Stimulated activated CD8-positive, alpha-beta memory T cell treated with anti-CD3 and anti-CD28 coated beads, Interleukin-7, amount 100 ng/mL, for 4 hours (primary cell): ENCODE measurements around the gene RCSD1.

Source experiments
- DNase-seq, 2 donors: peaks; one replicate each; pipeline ENCODE4 v3.0.0-alpha.2; 2020; ENCODE audit warnings: low read depth in 2 of 2

RCSD1 gene

DNA sequence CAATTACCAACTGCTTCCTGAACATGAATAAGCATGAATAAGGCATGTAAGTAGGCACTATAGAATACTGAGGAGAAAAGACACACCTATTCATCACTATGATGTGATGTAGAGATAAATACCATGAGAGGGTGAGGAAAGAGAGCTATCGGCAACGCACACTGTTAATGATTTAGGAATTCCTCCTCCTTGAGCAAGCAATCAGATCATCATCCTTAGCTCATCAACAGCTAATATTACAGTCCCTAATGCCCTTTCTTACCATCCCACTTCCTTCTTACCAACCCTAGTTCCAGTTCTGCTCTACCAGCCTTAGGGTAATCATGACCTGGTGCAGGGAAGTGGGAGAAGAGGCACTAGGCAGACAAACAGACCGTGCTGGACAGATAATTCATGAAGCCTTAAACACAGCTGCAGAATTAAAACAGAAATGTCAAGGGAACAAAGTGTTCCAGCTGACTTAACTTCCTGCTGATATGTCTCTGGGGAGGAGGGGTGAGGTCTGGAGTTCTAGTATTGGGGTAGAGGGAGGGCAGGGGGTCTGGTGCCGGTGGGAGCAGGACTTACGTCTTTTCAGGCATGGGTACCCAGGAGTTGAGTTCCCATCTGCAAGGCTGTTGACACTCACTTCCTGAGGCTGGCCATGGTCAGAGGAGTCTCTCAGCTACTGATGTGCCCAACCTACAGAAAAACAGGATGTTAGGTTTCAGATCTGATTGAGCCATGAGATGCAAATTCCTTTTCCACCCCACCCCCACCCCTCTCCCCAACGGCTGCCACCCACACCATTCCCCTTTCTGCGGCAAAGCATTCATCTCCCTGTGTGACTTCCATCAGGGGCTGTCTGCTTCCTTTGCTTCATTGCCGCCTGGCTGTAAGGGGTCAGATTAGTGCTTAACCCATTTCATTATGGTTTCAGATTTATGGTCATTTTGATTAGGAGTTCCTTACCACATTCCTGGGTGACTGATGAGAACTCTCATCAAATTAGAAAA lies 12.6 kb upstream of the RCSD1 start:
- DNase-seq = no peak

DNA sequence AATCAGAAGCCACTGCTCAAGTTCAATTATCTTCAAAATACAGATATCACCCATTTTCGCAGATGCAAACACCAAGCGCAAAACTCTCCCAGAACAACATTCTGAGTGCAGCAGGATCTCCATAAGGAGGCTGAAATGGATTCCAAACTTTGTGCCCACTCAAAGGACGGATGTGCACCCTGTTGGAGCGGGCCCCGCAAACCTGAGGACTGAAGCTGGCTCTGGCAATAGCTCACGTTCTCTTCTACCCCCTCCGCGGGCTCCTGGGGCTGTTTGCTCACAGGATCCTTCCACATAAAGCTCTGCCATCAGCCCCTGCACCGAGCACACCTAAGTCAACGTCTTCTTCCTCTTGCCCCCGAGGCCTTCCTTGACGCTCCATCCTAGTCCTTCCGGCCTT lies 11.7 kb upstream of the RCSD1 start:
- DNase-seq = no peak

DNA sequence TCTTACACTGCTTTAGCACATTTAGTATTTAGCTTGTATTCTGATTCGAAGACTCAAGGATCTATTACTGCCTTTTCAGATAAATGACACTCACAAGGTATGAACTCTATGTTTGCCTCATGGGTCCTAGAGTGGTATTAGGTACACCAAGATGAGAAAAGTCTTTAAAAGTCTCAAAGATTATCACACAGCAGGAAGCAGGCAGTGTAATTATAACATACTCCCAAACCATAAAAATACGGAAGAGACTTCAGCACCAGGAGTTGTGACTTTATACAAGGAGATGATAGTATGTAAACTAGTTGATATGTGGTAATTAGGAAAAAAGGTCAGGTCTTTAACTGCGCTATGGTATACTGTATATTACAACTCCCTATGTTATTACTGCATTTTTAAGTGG lies 11.2 kb upstream of the RCSD1 start:
- no peak for DNase-seq

DNA sequence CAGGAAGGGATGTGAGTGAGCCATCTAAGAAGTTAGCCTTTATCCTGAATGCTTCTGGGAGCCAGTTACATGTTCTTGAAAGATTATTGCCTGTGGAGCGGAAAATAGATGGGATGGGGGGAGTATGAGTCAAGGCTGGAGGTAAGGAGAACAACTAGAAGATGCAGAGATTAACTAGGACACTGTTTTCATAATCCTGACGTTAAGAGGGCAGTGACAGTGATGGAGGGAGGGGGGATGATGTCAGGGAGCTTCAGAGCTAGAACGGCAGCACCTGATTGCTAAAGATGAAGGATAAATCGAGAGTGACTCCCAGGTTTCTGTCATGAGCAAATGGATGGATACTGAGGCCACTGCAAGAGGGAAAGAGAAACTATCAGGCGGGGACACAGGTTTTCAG lies 10.0 kb upstream of the RCSD1 start:
- DNase-seq = no peak

DNA sequence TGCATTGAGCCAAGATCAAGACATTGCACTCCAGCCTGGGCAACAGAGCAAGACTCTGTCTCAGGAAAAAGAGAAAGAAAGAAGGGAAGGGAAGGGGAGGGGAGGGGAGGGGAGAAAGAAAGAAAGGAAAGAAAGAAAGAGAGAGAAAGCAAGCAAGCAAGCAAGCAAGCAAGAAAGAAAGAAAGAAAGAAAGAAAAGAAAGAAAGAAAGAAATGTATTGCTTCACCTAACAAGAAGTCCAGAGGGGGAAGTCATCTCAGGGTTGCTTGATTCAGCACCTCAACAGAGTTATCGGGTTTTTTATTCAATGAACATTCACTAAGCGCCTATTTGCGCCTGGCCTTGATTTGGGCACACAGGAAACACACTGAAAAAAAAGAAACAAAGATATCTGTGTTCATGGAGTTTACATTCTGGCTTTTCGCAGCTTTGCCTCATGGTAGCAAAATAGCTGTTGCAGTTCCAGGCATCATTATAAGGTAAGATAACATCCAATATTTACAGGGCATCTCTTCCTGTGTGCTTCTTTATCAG lies 8.2 kb upstream of the RCSD1 start:
- DNase-seq = no peak

GRCh38 chr1:167623951-167624350 lies 6.1 kb upstream of the RCSD1 start:
- no peak for DNase-seq

DNA sequence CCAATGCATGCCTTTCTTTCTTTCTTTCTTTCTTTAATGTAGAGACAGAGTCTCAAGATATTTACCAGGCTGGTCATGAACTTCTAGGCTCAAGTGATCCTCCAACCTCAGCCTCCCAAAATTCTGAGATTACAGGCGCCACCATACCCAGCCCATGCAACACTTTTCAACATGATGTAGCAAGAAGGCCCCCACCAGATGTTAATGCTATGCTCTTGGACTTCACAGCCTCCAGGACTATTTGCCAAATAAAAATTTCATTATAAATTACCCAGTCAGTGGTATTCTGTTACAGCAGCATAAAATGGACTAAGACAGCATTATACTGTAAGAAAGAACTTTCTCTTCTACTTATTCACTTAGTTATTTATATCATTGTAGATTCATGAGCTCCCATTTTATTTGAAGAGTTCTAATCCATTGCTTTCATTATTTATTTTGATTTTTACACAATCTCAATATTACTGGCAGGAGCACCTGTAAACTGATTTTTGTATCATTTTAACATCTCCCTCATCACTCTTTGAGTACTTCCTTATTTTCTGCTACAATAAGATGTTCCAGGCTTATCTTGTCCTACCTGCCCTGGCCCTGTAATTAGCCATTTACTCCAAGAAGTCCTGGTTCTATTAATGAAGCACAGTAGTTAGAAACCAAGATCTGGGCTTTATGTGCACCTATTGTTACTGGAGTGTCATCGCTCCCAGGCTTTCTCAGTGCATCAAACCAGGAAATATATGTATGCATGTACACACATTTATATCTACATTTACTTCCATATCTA lies 4.8 kb upstream of the RCSD1 start:
- no peak for DNase-seq

GRCh38 chr1:167627615-167627864 lies 2.5 kb upstream of the RCSD1 start:
- DNase-seq = no peak

GRCh38 chr1:167627865-167628641 lies 2.0 kb upstream of the RCSD1 start:
- DNase-seq = peak; percentile 61 to 64

GRCh38 chr1:167628741-167629515 lies 1.1 kb upstream of the RCSD1 start:
- no peak for DNase-seq

DNA sequence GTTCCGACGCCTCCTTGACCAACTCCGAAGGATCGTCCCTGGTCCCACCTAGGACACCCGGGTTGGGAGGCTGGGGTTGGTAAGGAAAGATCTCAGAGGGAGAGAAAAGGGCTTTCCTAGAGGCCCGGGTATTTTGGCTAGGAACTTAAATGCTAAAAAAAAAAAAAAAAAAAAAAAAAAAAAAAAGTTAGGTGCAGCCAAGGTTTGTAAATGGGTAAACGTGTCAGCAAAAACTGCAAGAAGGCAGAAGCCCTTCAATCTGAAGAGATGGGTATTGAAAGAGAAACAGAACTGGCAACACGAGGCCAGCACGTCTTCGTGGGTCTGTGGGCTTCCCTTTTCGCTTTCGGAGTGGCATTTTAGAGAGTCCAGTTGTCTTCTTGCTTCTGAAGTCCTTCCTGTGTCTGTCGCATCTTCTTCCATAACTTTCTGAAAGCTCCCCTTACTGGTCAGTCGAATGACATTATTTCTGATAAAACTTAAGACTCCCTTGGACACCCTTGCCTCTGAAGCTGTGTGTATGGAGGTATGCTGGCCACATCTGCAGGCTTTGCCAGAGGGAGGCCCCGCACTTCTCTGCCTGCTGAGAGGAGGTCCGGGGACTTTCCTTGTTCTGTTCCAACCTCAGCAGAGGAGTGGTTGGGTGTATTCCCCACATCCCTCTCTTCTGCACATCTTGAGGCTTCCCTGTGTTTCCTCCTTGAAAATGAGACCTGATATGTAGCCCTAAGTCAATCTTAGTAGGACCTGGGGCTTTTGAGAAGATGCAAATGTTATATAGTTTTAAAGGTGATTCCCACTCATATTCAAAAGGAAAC lies 745 bp downstream of the RCSD1 start:
- DNase-seq = no peak

DNA sequence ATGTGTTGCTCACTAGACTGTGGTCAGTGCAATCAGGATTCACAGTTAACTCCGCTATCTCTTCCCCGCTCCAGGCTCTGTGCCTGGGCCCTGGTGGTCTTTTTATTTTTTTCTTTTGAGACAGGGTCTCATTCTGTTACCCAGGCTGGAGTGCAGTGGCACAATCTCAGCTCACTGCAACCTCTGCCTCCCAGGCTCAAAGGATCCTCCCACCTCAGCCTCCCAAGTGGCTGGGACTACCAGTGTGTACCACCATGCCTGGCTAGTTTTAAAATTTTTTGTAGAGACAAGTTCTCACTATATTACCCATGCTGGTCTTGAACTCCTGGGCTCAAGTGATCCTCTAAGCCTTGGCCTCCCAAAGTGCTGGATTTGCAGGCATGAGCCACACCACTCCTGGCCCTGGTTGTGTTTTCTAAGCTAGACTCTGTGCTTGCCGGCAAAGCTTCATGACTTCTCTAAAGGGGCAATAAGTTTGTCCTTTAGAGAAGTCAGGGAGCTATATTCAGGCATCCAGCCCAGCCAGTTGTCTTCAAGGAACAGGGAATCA lies 1.4 kb downstream of the RCSD1 start:
- no peak for DNase-seq

GRCh38 chr1:167631936-167632614 lies 2.0 kb downstream of the RCSD1 start:
- no peak for DNase-seq

GRCh38 chr1:167633258-167633944 lies 3.4 kb downstream of the RCSD1 start:
- DNase-seq = no peak

DNA sequence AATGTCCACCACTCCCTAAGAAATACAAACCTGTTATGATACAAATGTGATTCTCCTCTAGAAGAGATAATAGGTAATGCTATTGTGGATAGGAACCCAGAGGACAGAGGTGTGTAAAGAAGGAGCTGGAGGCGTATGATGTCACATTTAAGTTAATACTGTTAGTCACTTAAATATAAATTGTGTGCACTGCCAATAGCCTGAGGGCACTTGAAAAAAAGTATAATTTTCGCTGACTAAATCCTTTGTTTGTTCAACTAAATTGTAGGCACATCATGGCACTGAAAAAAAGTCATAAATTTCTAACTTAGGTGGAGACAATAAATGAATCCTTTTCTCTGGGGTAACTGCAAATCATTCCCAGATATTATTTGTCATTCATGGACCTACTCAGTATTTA lies 4.4 kb downstream of the RCSD1 start:
- DNase-seq = no peak

DNA sequence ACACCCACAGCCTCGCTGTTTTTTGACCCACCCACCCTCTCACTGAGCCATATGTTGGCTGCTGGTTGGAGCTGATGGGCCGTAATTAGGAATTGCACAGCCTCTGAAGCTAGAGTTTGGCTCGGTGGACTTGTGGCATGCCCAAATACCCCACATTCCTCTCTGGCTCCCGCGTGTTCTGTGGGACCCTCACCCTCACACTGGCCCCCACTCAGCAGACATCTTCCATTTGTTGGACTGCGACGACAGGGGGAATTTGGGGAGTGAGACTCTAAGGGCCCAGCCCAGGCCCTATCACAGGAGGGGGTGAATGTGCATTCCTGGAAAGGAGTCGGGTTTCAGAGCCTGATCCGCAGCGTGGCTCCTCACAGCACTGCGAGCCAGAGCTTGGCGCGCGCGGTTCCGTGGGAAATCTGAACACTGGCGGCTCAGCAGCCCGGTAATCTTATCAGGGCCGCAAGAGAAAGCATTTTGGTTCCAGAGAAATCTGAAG lies 5.2 kb downstream of the RCSD1 start:
- no peak for DNase-seq

DNA sequence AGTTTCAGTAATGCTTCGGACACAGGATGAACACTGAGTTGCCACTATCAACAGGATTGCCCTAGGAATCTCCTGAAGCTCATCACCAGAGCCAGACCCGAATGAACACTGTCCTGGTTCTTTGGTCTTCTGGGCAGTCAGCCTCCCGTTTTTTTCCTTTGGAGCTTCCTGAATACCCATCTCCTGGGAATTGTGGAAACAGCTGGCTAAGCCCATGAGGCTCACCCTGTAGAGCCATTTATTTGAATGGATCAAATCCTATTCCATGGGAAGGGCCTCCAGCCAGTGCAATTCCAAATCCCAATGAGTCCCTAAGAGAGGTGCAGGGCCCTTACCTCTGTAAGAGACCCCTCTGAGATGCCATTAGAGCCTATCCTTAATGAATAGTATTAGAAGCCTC lies 5.9 kb downstream of the RCSD1 start:
- DNase-seq = no peak

- DNase-seq = no peak
Measured at GRCh38 chr1:167638064-167638463, 8.0 kb downstream of the RCSD1 start.

DNA sequence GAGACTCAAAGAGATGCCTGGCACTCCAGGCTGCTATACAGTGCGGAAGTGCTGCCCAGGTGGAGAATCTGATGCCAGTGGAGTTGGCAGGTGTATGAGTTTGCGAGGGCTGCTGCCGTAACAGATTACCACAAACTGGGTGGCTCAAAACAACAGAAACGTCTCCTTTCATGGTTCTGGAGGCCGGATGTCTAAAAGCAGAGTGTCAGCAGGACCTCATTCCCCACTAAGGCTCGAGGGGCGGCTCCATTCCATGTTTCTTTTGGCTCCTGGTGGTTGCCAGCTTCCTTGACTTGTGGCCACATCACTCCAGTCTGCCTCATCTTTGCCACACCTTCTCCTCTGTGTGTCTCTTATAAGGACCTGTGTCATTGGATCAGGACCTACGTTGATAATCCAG lies 10.0 kb downstream of the RCSD1 start:
- no peak for DNase-seq
